HG03558 (cell line): Measurements from ENCODE around the gene AXL.
"Not testable (repeated sequence)": the region's sequence is repeated elsewhere in the genome, so short reads cannot be mapped to it uniquely, and the experiment has no call there.

ENCODE experiments used
- ATAC-seq: cut with Tn5 transposase; IDR thresholded peaks from one replicate; pipeline ENCODE4 v1.9.1; 2021; ENCODE audit warnings: moderate number of reproducible peaks; ENCODE audit not compliant: unreplicated experiment; ENCODE audit errors: extremely low read depth

The AXL gene

GRCh38 chr19:41218615-41219507, at the start of gene AXL:
AXL (plus strand) TSS chr19:41219223; CDS start chr19:41219393, 170 bp downstream.
- no peak for ATAC-seq

GRCh38 chr19:41172297-41173164, 46.5 kb upstream of the AXL start:
- ATAC-seq = no peak

- ATAC-seq = no peak
Observed at GRCh38 chr19:41174297-41174928, 44.6 kb upstream of the AXL start.

- no peak for ATAC-seq
Observed at GRCh38 chr19:41175801-41176777, 42.9 kb upstream of the AXL start.

GRCh38 chr19:41180173-41180572, 38.9 kb upstream of the AXL start:
- not testable (repeated sequence) for ATAC-seq

GRCh38 chr19:41186971-41187883, 31.8 kb upstream of the AXL start:
- no peak for ATAC-seq

- no peak for ATAC-seq
Observed at GRCh38 chr19:41187884-41188279, 31.1 kb upstream of the AXL start.

GRCh38 chr19:41189425-41190065, 29.5 kb upstream of the AXL start:
- ATAC-seq = no peak

GRCh38 chr19:41192574-41193429, 26.2 kb upstream of the AXL start, which contains the start of gene CYP2S1:
CYP2S1 (plus strand) TSS chr19:41193219; CDS start chr19:41193265, 46 bp downstream.
- no peak for ATAC-seq

- no peak for ATAC-seq
Observed at GRCh38 chr19:41193430-41194156, 25.4 kb upstream of the AXL start.

- ATAC-seq = no peak
Observed at GRCh38 chr19:41194157-41194552, 24.9 kb upstream of the AXL start.

GRCh38 chr19:41195675-41196497, 23.1 kb upstream of the AXL start:
- no peak for ATAC-seq

GRCh38 chr19:41198559-41198958, 20.5 kb upstream of the AXL start:
- no peak for ATAC-seq

GRCh38 chr19:41203371-41203770, 15.7 kb upstream of the AXL start:
- ATAC-seq = no peak

- ATAC-seq = not testable (repeated sequence)
Observed at GRCh38 chr19:41204338-41204737, 14.7 kb upstream of the AXL start.

- ATAC-seq = no peak
Observed at GRCh38 chr19:41205995-41206394, 13.0 kb upstream of the AXL start.
